ENCODE measurements around the gene FGF8.

GRCh38 chr10:101758858-101759257, 17.1 kb downstream of the FGF8 start:
- TF ChIP-seq CTCF (IDR thresholded peaks at IDR 0.05): no peak
- TF ChIP-seq EZH2 (IDR thresholded peaks at IDR 0.05): no peak
- no peak for TF ChIP-seq EZH2phosphoT487 (IDR thresholded peaks at IDR 0.05)

Measured in neural progenitor cell (in vitro differentiated cells).